ENCODE data around the gene PNKD. TPM values are rescaled to one million over a fixed set of nuclear protein-coding genes. Genes with fewer than 3 reads are reported as not detected.

Gene PNKD
- total and polyA plus RNA-seq, 12 donors: 48.8 to 181 (median 87.4) TPM

GRCh38 chr2:218370410-218371063 is 100.2 kb downstream of the PNKD start:
- Histone ChIP-seq H3K9me3 (replicated peaks in 1 of 3) (no peaks in the 10 kb centered on the region), H3K4me1 (replicated peaks in 1 of 2) (peaks cover 0 to 14% of the 10 kb centered on the region in 2 donors), H3K4me3 (no peak overlapping the region), H3K27ac (peak overlapping the region; percentile 26 to 93 (median 60)), H3K27me3 (no peaks in the 10 kb centered on the region), H3K36me3 (replicated peaks in 1 of 2) (no peaks in the 10 kb centered on the region)
- peak in 6 of 7 donors; percentile 51 to 87 (median 78) for DNase-seq
- TF ChIP-seq CTCF (IDR thresholded peaks at IDR 0.05) (no peak), POLR2A (IDR thresholded peaks at IDR 0.05) (peak; percentile 3 to 17)
- intact Hi-C loops (cut with DNase I): no loop called here
- WGBS, 4 donors: 60 to 73% (median 61%) methylated on average over 11 of the region's 11 CpGs

GRCh38 chr2:218371983-218372350 is 101.6 kb downstream of the PNKD start:
- Histone ChIP-seq H3K4me3 (no peak overlapping the region), H3K9me3 (replicated peaks in 1 of 3) (no peaks in the 10 kb centered on the region), H3K4me1 (replicated peaks in 1 of 2) (peaks cover 0 to 14% of the 10 kb centered on the region in 2 donors), H3K36me3 (replicated peaks in 1 of 2) (no peaks in the 10 kb centered on the region), H3K27ac (peak overlapping the region in 3 of 5 donors; percentile 28 to 93 (median 89)), H3K27me3 (no peaks in the 10 kb centered on the region)
- no peak for TF ChIP-seq POLR2A (IDR thresholded peaks at IDR 0.05)
- no peak for TF ChIP-seq CTCF (IDR thresholded peaks at IDR 0.05)
- intact Hi-C loops (cut with DNase I): no loop called here
- DNase-seq: no peak

- Histone ChIP-seq H3K27me3 (no peaks in the 10 kb centered on the region), H3K9me3 (replicated peaks in 1 of 3) (no peaks in the 10 kb centered on the region), H3K4me3 (no peak overlapping the region), H3K36me3 (replicated peaks in 1 of 2) (no peaks in the 10 kb centered on the region), H3K4me1 (replicated peaks in 1 of 2) (peaks cover 0 to 5% of the 10 kb centered on the region in 2 donors), H3K27ac (no peak overlapping the region)
- WGBS, 4 donors: 66 to 85% (median 72%) methylated on average over 2 to 4 of the region's 4 CpGs
- TF ChIP-seq CTCF (IDR thresholded peaks at IDR 0.05) (no peak), POLR2A (IDR thresholded peaks at IDR 0.05) (no peak)
- peak in 1 of 7 donors; percentile 12 for DNase-seq
- intact Hi-C loops (cut with DNase I): no loop called here
Measured at GRCh38 chr2:218374795-218375194, 104.5 kb downstream of the PNKD start.

GRCh38 chr2:218375212-218375611 is 104.9 kb downstream of the PNKD start:
- Histone ChIP-seq H3K9me3 (replicated peaks in 1 of 3) (no peaks in the 10 kb centered on the region), H3K27ac (no peak overlapping the region), H3K27me3 (no peaks in the 10 kb centered on the region), H3K4me3 (no peak overlapping the region), H3K4me1 (replicated peaks in 1 of 2) (peaks cover 0 to 5% of the 10 kb centered on the region in 2 donors), H3K36me3 (replicated peaks in 1 of 2) (no peaks in the 10 kb centered on the region)
- TF ChIP-seq CTCF (IDR thresholded peaks at IDR 0.05): no peak
- TF ChIP-seq POLR2A (IDR thresholded peaks at IDR 0.05): no peak
- intact Hi-C loops (cut with DNase I): no loop called here
- peak in 1 of 7 donors; percentile 13 for DNase-seq
- WGBS, 4 donors: 13 to 27% (median 18%) methylated on average over 2 of the region's 2 CpGs

All from adrenal gland (tissue), 12 donors.